Fibroblast of lung (primary cell): ENCODE data around the gene OMP. TPM values are rescaled to one million over a fixed set of nuclear protein-coding genes. Genes with fewer than 3 reads are reported as not detected.

Experiments used
- DNase-seq, 2 donors: peaks; one replicate each; pipeline versions ENCODE4 v3.0.0 to v3.0.0-alpha.2; 2010; ENCODE audit warnings: low read depth in 2 of 2
- H2AFZ ChIP-seq: 2 replicates; pipeline ENCODE4 v1.5.1; 2012; ENCODE audit warnings: low read length, control low read depth, inconsistent platforms
- H3K27ac ChIP-seq: 2 replicates; pipeline ENCODE4 v1.5.1; 2011; ENCODE audit warnings: low read length, control low read depth; ENCODE audit not compliant: insufficient read depth
- H3K27me3 ChIP-seq: 2 replicates; pipeline ENCODE4 v1.5.1; 2011; ENCODE audit warnings: mild to moderate bottlenecking, low read length; ENCODE audit not compliant: control insufficient read depth, insufficient read depth
- H3K36me3 ChIP-seq: 2 replicates; pipeline ENCODE4 v1.5.1; 2011; ENCODE audit warnings: low read length; ENCODE audit not compliant: control insufficient read depth, insufficient read depth
- H3K4me1 ChIP-seq: 2 replicates; pipeline ENCODE4 v1.5.1; 2011; ENCODE audit warnings: low read length; ENCODE audit not compliant: control insufficient read depth, insufficient read depth; ENCODE audit errors: extremely low read depth
- H3K4me2 ChIP-seq: 2 replicates; pipeline ENCODE4 v1.5.1; 2011; ENCODE audit warnings: low read length, control low read depth; ENCODE audit not compliant: insufficient read depth; ENCODE audit errors: extremely low read depth
- H3K4me3 ChIP-seq, 4 experiments: fragments of 200-600 bp in 1 of 4; sonication (generic) in 1 of 4; replicated peaks in 1 of 4; 2 replicates each; pipeline ENCODE4 v1.5.1; 2011 to 2016; ENCODE audit warnings: low read length in 4 of 4, low read depth in 3 of 4, mild to moderate bottlenecking in 3 of 4, control low read depth in 2 of 4, inconsistent platforms in 1 of 4, mixed read lengths in 1 of 4; ENCODE audit not compliant: insufficient read depth in 1 of 4; ENCODE audit errors: control extremely low read depth in 1 of 4
- H3K79me2 ChIP-seq: 2 replicates; pipeline ENCODE4 v1.5.1; 2012; ENCODE audit warnings: mild to moderate bottlenecking, low read length, inconsistent platforms; ENCODE audit not compliant: control insufficient read depth, insufficient read depth
- H3K9ac ChIP-seq: 2 replicates; pipeline ENCODE4 v1.5.1; 2011; ENCODE audit warnings: mild to moderate bottlenecking, low read length, control low read depth; ENCODE audit not compliant: insufficient read depth
- H3K9me3 ChIP-seq: 2 replicates; pipeline ENCODE4 v1.5.1; 2012; ENCODE audit warnings: low read depth, low read length; ENCODE audit not compliant: control insufficient read depth, insufficient read depth
- H4K20me1 ChIP-seq: 2 replicates; pipeline ENCODE4 v1.5.1; 2011; ENCODE audit warnings: low read length; ENCODE audit not compliant: control insufficient read depth, insufficient read depth; ENCODE audit errors: extremely low read depth
- CTCF ChIP-seq, 2 donors: IDR thresholded peaks in 1 of 2; conservative IDR thresholded peaks in 1 of 2; 1 replicate in 1 of 2; 2 replicates in 1 of 2; pipeline ENCODE4 v1.5.1; 2011 to 2012; ENCODE audit warnings: low read length in 2 of 2, control low read depth in 1 of 2, inconsistent platforms in 1 of 2, low read depth in 1 of 2, mild to moderate bottlenecking in 1 of 2
- EZH2 ChIP-seq: IDR thresholded peaks from 2 replicates; pipeline ENCODE4 v1.5.1; 2012; ENCODE audit warnings: low read length, control low read depth, mild to moderate bottlenecking; ENCODE audit errors: missing control alignments
- polyA plus RNA-seq, 2 donors: library from polyadenylated mRNA; depleted of rRNA in 1 of 2; stranded (reverse) in 1 of 2; unstranded in 1 of 2; fragments of >200 nt; gene quantifications; 2 replicates each; pipeline ENCODE4 v1.2.1, GENCODE V29; 2011 to 2012; ENCODE audit warnings: missing spikeins in 1 of 2
- total RNA-seq: library from RNA; depleted of rRNA; stranded (reverse); fragments of >200 nt; gene quantifications from 2 replicates; pipeline ENCODE4 v1.2.1, GENCODE V29; 2014

Gene OMP
- total and polyA plus RNA-seq, 2 donors (not counting 1 experiment from before 2014, with no cell fraction given): 0.83 TPM; not detected in 1

- Histone ChIP-seq H3K36me3 (no peaks in the 10 kb centered on the region), H3K9me3 (no peaks in the 10 kb centered on the region), H3K4me1 (peaks cover 2% of the 10 kb centered on the region), H3K79me2 (no peaks in the 10 kb centered on the region), H4K20me1 (no peaks in the 10 kb centered on the region), H3K27ac (no peak overlapping the region), H3K4me3 (no peak overlapping the region), H3K4me2 (no peak overlapping the region), H3K9ac (no peak overlapping the region), H3K27me3 (no peaks in the 10 kb centered on the region), H2AFZ (no peak overlapping the region)
- TF ChIP-seq EZH2: no peak
- no peak for TF ChIP-seq CTCF (conservative IDR thresholded peaks at IDR 0.05 in 1 of 2, IDR thresholded peaks at IDR 0.05 in 1 of 2; ENCODE audit: low read depth in 1 of 2, low read length in 2 of 2)
- DNase-seq: no peak
Observed at GRCh38 chr11:77144857-77145428, 42.3 kb downstream of the OMP start.

GRCh38 chr11:77146261-77147035, 43.8 kb downstream of the OMP start:
- no peaks in the 10 kb centered on the region for H3K4me1 ChIP-seq
- no peak for DNase-seq
- H3K4me2 ChIP-seq: no peak overlapping the region
- H3K4me3 ChIP-seq: no peak overlapping the region
- H3K27me3 ChIP-seq: no peaks in the 10 kb centered on the region
- no peaks in the 10 kb centered on the region for H3K9me3 ChIP-seq
- TF ChIP-seq EZH2: no peak
- TF ChIP-seq CTCF (conservative IDR thresholded peaks at IDR 0.05 in 1 of 2, IDR thresholded peaks at IDR 0.05 in 1 of 2; ENCODE audit: low read depth in 1 of 2, low read length in 2 of 2): no peak
- no peaks in the 10 kb centered on the region for H3K79me2 ChIP-seq
- no peaks in the 10 kb centered on the region for H4K20me1 ChIP-seq
- H3K36me3 ChIP-seq: no peaks in the 10 kb centered on the region
- no peak overlapping the region for H3K9ac ChIP-seq
- no peak overlapping the region for H2AFZ ChIP-seq
- no peak overlapping the region for H3K27ac ChIP-seq

- TF ChIP-seq EZH2 (no peak), CTCF (conservative IDR thresholded peaks at IDR 0.05 in 1 of 2, IDR thresholded peaks at IDR 0.05 in 1 of 2; ENCODE audit: low read depth in 1 of 2, low read length in 2 of 2) (no peak)
- no peak overlapping the region for H3K9ac ChIP-seq
- H3K4me2 ChIP-seq: no peak overlapping the region
- no peak for DNase-seq
- no peaks in the 10 kb centered on the region for H3K27me3 ChIP-seq
- H3K79me2 ChIP-seq: no peaks in the 10 kb centered on the region
- no peak overlapping the region for H3K4me3 ChIP-seq
- H2AFZ ChIP-seq: no peak overlapping the region
- H4K20me1 ChIP-seq: no peaks in the 10 kb centered on the region
- H3K27ac ChIP-seq: no peak overlapping the region
- no peaks in the 10 kb centered on the region for H3K9me3 ChIP-seq
- no peaks in the 10 kb centered on the region for H3K4me1 ChIP-seq
- no peaks in the 10 kb centered on the region for H3K36me3 ChIP-seq
Observed at GRCh38 chr11:77147036-77147315, 44.3 kb downstream of the OMP start.
